Adrenal gland (tissue), 12 donors: Measurements from ENCODE around the gene VEGFA. TPM values are rescaled to one million over a fixed set of nuclear protein-coding genes. Genes with fewer than 3 reads are reported as not detected.

ENCODE experiments used
- DNase-seq, 7 donors: peaks; one replicate each; pipeline ENCODE4 v3.0.0-alpha.2; 2019 to 2020
- H3K27ac ChIP-seq, 5 donors: fragments of 200-600 bp; sonication (generic) in 4 of 5; 1 replicate in 3 of 5; 2 replicates in 2 of 5; pipeline versions ENCODE4 v1.5.1 to v1.8.0; 2016 to 2020; ENCODE audit warnings: mild to moderate bottlenecking in 1 of 5
- H3K27me3 ChIP-seq: fragments of 200-600 bp; 2 replicates; pipeline ENCODE4 v1.8.0; 2021
- H3K36me3 ChIP-seq, 2 donors: fragments of 200-600 bp; replicated peaks in 1 of 2; 1 replicate in 1 of 2; 2 replicates in 1 of 2; pipeline versions ENCODE4 v1.5.1 to v1.8.0; 2018 to 2022
- H3K4me1 ChIP-seq, 2 donors: fragments of 200-600 bp; replicated peaks in 1 of 2; 1 replicate in 1 of 2; 2 replicates in 1 of 2; pipeline versions ENCODE4 v1.5.1 to v1.8.0; 2018 to 2021
- H3K4me3 ChIP-seq, 4 donors: fragments of 200-600 bp; sonication (generic) in 3 of 4; one replicate each; pipeline ENCODE4 v1.5.1; 2016 to 2018
- H3K9me3 ChIP-seq, 3 donors: fragments of 200-600 bp; sonication (generic) in 1 of 3; replicated peaks in 1 of 3; 1 replicate in 2 of 3; 2 replicates in 1 of 3; pipeline versions ENCODE4 v1.5.1 to v1.8.0; 2016 to 2021
- POLR2A ChIP-seq, 2 donors: fragments of 450-650 bp; IDR thresholded peaks; one replicate each; pipeline ENCODE4 v1.6.1; 2017; ENCODE audit warnings: antibody characterized with exemption in 2 of 2, mild to moderate bottlenecking in 2 of 2, moderate library complexity in 1 of 2
- WGBS, 4 donors: extraction: QIAGEN DNeasy Blood & Tissue Kit in 2 of 4; methylation state at CpG; one replicate each; pipeline versions ENCODE4 v1.1.5 to v1.1.7; 2013 to 2017; 5-methylcytosine and 5-hydroxymethylcytosine counted together
- intact Hi-C, 2 donors: fragments of 100-400 bp; cut with DNase I; formaldehyde crosslinking; loops; one replicate each; pipeline versions ENCODE4 v1.14.1 to v1.15.0; 2022 to 2023
- polyA plus RNA-seq, 3 donors: library from polyadenylated mRNA; stranded (reverse); fragments of 200-250 nt in 2 of 3; fragments of 350-450 nt in 1 of 3; fragmentation: Illumina TruSeq in 1 of 3; extraction: RNeasy Lipid Tissue Mini Kit (QIAGEN cat#74804) in 1 of 3; gene quantifications; one replicate each; pipeline ENCODE4 v1.2.3, GENCODE V29; 2013 to 2014
- total RNA-seq, 9 donors: library from RNA; depleted of rRNA in 4 of 9; stranded (reverse); fragments of >200 nt in 4 of 9; fragments of 120-200 nt in 1 of 9; fragmentation: NEBNext Ultra II Directional in 1 of 9; extraction: Animal tissue kit (Norgen Biotek cat#: 25700) in 1 of 9; gene quantifications; one replicate each; pipeline versions ENCODE4 v1.1.0 to v1.2.4, GENCODE V29; 2013 to 2023
- TF ChIP-seq, protein P1 (sequence below), 6 experiments: fragments of 450-650 bp in 4 of 6; fragments of 200-600 bp in 2 of 6; sonication (generic) in 1 of 6; IDR thresholded peaks; 1 replicate in 5 of 6; 2 replicates in 1 of 6; pipeline versions ENCODE4 v1.5.1 to v1.8.0; 2016 to 2021; ENCODE audit warnings: antibody characterized with exemption in 6 of 6, mild to moderate bottlenecking in 2 of 6, moderate library complexity in 1 of 6
- donor health status: healthy with polysubstance abuse.
- donor health status: Bipolar disorder and iron deficiency.
- donor health status: DM: yes; HTN: yes; CAD: no.
- donor health status: DM: no; HTN: no; CAD: no.
- donor health status: DM: no; HTN: no; CAD: no.
- donor health status: DM: yes; HTN: yes; CAD: no.

Gene VEGFA
- total and polyA plus RNA-seq, 12 donors: 31.5 to 343 (median 101) TPM

DNA sequence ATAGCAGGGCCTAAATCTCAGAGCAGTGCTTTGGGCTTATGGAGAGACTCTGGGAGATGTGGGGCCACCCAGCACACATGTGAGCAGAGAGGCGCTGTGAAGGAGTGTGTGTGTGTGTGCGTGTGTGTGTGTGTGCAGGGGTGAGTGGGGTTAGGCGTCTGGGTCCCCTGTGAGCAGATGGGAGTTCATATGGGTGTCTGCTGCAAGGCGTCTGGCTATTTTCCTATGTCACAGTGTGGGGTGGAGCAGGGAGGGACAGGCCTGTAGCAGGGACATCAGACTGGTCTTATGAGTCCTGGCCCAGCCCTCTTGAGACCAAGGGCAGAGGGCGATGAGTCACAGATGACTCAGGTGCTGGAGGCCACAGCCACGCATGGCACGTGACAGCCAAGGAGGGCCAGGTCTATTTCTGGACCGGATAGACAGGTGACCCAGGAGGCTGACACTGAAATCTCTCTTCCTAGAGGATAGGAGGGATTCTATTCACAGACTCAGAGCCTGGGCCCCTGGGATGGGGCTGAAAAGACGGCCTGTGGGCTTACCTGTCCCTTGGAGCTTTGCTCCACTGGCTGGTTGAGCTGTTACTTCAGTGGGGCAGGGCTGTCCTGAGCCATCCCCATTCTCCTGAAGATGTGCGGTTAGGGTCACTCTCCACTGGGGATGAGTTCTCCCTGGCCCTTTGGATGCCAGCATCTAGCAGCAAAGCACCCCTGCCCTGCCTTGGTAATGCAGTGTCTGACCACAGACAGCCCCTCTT is 28.9 kb downstream of the VEGFA start:
- H3K36me3 ChIP-seq: no peaks in the 10 kb centered on the region
- H3K4me1 ChIP-seq: peaks cover 17 to 29% of the 10 kb centered on the region in 2 donors
- no peaks in the 10 kb centered on the region for H3K9me3 ChIP-seq
- TF ChIP-seq, protein P1, sequence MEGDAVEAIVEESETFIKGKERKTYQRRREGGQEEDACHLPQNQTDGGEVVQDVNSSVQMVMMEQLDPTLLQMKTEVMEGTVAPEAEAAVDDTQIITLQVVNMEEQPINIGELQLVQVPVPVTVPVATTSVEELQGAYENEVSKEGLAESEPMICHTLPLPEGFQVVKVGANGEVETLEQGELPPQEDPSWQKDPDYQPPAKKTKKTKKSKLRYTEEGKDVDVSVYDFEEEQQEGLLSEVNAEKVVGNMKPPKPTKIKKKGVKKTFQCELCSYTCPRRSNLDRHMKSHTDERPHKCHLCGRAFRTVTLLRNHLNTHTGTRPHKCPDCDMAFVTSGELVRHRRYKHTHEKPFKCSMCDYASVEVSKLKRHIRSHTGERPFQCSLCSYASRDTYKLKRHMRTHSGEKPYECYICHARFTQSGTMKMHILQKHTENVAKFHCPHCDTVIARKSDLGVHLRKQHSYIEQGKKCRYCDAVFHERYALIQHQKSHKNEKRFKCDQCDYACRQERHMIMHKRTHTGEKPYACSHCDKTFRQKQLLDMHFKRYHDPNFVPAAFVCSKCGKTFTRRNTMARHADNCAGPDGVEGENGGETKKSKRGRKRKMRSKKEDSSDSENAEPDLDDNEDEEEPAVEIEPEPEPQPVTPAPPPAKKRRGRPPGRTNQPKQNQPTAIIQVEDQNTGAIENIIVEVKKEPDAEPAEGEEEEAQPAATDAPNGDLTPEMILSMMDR (IDR thresholded peaks at IDR 0.05): no peak
- peak in 1 of 2 donors; percentile 89 for TF ChIP-seq POLR2A (IDR thresholded peaks at IDR 0.05)
- intact Hi-C loops: no loop called here
- peak; percentile 92 to 98 (median 97) for DNase-seq
- no peak overlapping the region for H3K4me3 ChIP-seq
- H3K27me3 ChIP-seq: no peaks in the 10 kb centered on the region
- WGBS, 4 donors: 33 to 55% (median 47%) methylated on average over 6 to 10 of the region's 10 CpGs
- H3K27ac ChIP-seq: peak overlapping the region; percentile 45 to 81 (median 63)

DNA sequence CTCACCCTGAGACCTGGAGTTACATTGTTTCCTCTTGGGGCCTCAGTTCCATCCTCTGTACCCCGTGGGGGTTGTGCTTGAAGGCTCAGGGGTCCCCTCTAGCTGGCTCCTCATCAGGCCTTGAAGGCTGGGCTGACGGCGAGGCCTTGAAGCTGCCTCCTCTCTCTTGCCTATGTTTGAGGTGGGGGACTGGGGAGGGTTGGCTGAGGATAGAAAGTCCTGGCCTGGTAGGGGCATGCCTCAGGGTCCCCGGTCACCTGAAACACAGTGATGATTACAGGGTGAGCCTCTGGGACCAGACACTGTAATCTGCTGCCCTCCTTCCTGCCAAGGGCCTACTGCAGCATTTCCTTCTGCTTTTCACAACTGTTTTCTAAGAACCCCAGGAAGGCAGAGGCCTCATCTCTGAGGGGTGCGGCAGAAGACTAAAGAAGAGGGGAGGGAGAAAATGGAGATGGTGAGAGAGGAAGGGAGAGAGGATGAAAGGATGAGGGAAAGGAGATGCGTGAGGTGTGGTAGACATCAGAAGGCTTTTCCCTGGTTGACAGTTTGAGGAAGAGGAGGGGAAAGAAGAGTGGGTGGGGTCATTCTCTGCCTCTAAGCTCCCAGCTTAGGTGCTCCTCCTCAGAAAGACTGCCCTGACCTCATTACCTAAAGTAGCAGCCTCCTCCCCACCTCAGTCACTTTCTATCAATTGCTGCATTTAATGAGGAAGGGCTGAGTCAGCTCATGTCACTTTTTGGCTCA is 29.7 kb downstream of the VEGFA start:
- Histone ChIP-seq H3K27me3 (no peaks in the 10 kb centered on the region), H3K4me1 (peaks cover 17 to 29% of the 10 kb centered on the region in 2 donors), H3K27ac (peak overlapping the region in 4 of 5 donors; percentile 45 to 81 (median 71)), H3K9me3 (no peaks in the 10 kb centered on the region), H3K36me3 (no peaks in the 10 kb centered on the region), H3K4me3 (no peak overlapping the region)
- WGBS, 4 donors: 57 to 84% (median 74%) methylated on average over 6 of the region's 6 CpGs
- TF ChIP-seq, protein P1 (IDR thresholded peaks at IDR 0.05): no peak
- TF ChIP-seq POLR2A (IDR thresholded peaks at IDR 0.05): no peak
- intact Hi-C loops: no loop called here
- DNase-seq: peak in 3 of 7 donors; percentile 27 to 78 (median 59)

DNA sequence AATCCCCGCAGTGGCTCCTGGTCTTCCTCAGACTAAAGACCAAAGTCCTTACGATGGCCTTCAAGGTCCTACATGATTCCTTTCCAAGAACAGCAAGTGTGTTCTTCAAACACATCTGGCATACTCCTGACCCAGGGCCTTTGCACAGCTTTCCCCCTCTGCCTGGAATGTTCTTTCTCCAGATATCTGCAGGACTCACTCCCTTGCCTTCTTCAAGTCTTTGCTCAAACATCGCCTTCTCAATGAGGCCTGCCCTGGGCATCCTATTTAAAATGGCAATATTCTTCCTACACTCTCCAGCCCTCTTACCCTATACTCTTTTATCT is 30.2 kb downstream of the VEGFA start:
- Histone ChIP-seq H3K36me3 (no peaks in the 10 kb centered on the region), H3K9me3 (no peaks in the 10 kb centered on the region), H3K4me3 (no peak overlapping the region), H3K27ac (peak overlapping the region in 2 of 5 donors; percentile 33 to 79), H3K4me1 (peaks cover 17 to 29% of the 10 kb centered on the region in 2 donors), H3K27me3 (no peaks in the 10 kb centered on the region)
- 55 to 57% (median 56%) methylated on average over 3 of the region's 3 CpGs for WGBS, 4 donors
- intact Hi-C loops: no loop called here
- peak in 3 of 7 donors; percentile 49 to 69 (median 58) for DNase-seq
- TF ChIP-seq POLR2A (IDR thresholded peaks at IDR 0.05): no peak
- TF ChIP-seq, protein P1 (IDR thresholded peaks at IDR 0.05): no peak

DNA sequence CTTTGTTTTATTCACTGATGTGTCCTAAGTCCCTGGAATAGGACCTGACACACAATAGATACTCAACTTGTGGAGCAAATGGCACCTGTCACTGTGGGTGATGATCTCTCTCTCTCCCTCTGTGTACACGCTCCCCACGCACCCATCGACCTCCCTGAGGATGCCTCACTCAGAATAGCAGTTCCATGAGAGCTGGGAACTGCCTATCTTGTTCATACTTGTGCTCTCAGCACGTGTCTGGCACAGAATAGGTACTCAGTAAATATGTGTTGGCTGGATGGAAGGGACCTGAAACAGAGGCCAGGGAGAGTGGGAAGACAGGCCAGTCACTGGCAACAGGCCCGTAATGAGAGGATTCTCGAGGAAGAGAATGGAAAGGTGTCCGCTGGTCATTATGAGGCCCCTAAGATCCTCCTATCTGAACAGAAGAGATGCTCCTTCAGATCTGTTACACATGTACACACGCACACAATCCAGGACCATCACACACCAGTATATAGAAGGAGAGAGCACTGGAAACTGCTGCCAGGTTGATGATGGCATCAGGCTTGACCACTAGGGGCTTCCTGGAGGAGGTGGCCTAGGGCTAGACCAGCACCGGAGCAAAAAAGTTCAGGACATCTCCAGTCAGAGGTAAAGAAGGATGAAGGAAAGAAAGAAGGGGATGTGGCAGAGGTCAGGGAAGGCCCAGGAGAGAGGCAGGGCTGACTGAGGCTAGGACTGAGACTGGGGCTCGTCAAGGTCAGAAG is 30.9 kb downstream of the VEGFA start:
- Histone ChIP-seq H3K27ac (no peak overlapping the region), H3K27me3 (no peaks in the 10 kb centered on the region), H3K9me3 (no peaks in the 10 kb centered on the region), H3K4me1 (peaks cover 17 to 28% of the 10 kb centered on the region in 2 donors), H3K36me3 (no peaks in the 10 kb centered on the region), H3K4me3 (no peak overlapping the region)
- intact Hi-C loops: no loop called here
- TF ChIP-seq POLR2A (IDR thresholded peaks at IDR 0.05): no peak
- TF ChIP-seq, protein P1 (IDR thresholded peaks at IDR 0.05): no peak
- WGBS, 4 donors: 92 to 94% (median 94%) methylated on average over 8 to 10 of the region's 10 CpGs
- DNase-seq: no peak
